GM19328 (cell line): ENCODE measurements around the gene NCKAP1.
A peak's percentile ranks its signal among the peaks of the same experiment; 100 is the strongest.
"Not testable (repeated sequence)": the region's sequence is repeated elsewhere in the genome, so short reads cannot be mapped to it uniquely, and the experiment has no call there.

ENCODE experiments used
- ATAC-seq: cut with Tn5 transposase; IDR thresholded peaks from one replicate; pipeline ENCODE4 v1.9.1; 2021; ENCODE audit warnings: mild to moderate bottlenecking, moderate library complexity; ENCODE audit not compliant: unreplicated experiment

NCKAP1 gene

DNA sequence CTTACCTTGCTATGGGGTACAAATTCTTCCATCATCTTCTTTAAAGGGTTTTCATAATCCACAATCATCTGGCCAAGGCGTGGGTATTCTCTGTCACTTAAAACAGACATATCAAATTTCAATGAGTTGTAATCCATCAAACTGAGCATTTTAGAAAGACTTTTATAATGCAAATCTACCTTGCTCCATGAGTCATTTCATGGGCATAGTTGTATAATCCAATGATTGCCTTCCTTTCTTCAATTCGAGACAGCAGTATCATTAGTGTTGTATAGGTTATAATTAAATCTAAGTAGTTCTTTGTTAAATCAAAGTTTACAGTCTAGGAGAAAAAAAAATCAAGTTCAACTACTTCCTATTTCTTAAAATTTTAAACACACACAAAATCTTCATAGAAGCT, 36.3 kb downstream of the NCKAP1 start:
- no peak for ATAC-seq

DNA sequence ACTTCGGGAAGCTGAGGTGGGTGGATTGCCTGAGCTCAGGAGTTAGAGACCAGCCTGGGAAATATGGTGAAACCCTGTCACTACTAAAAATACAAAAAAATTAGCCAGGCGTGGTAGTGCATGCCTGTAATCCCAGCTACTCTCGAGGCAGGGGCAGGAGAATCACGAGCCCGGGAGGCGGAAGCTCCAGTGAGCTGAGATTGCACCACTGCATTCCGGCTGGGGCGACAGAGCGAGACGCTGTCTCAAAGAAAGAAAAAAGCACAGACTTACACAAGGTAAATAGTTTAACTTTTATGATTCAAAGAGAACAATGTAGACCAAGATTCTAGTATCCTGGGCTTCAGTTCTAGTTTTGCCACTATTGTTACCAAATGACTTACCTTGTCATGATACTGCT, 37.4 kb downstream of the NCKAP1 start:
- ATAC-seq: no peak

DNA sequence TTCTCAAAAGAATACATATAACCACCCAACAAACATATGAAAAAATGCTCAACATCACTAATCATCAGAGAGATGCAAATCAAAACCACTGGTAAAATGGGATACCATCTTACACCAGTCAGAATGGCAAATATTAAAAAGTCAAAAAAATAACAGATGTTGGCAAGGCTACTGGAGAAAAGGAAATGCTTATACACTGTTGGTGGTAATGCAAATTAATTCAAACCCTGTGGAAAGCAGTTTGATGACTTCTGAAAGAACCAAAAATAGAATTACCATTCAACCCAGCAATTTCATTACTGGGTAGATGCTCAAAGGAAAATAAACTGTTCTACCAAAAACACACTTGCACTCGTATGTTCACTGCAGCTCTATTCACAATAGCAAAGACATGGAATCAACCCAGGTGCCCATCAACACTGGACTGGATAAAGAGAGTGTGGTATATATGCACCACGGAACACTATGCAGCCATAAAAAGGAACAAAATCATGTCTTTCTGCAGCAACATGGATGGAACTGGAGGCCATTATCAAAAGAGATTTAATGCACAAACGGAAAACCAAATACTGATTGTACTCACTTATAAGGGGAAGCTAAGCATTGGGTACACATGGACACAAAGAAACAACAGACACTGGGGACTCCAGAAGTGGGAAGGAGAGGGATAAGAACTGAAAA, 38.8 kb downstream of the NCKAP1 start:
- no peak for ATAC-seq

DNA sequence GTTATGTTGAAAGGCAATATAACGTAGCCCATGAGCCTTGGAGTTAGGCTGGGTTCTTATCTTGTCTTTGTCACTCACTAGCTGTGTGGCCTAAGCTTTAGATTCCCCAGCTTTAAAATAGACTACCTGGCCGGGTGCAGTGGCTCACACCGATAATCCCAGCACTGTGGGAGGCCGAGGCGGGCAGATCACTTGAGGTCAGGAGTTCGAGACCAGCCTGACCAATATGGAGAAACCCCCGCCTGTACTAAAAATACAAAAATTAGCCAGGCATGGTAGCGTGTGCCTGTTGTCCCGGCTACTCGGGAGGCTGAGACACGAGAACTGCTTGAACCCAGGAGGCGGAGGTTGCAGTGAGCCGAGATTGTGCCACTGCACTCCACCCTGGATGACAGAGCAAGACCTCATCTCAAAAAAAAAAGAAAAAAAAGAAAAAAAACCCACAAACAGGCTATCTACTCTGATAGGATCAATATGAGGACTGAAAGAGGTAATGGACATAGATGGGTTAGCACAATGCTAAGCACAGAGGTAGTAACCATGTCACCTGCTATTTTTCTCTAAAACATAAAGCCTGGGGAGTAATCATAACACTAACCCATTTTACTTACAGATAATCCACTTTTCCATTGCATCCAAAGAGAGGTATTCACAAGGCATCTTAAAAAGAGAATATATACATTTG, 43.9 kb downstream of the NCKAP1 start:
- no peak for ATAC-seq

DNA sequence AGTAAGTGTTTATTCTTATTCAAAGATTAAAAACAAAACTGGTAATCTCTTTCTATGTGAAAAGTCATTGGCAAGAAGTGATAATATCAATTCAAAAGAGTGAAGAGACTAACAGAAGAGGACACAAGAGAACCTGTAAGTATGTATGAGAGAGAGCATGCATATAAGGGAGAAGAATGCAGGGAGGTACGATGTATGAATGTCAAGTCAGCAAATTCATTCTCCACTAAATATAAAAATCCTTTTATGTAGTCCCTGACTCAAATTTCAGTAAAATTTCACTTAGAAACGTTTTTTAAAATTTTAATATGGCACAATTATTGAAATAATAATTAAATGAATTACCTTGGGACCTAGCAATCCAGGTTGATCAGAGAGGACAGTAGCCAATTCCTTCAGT, 55.3 kb downstream of the NCKAP1 start:
- ATAC-seq: no peak

DNA sequence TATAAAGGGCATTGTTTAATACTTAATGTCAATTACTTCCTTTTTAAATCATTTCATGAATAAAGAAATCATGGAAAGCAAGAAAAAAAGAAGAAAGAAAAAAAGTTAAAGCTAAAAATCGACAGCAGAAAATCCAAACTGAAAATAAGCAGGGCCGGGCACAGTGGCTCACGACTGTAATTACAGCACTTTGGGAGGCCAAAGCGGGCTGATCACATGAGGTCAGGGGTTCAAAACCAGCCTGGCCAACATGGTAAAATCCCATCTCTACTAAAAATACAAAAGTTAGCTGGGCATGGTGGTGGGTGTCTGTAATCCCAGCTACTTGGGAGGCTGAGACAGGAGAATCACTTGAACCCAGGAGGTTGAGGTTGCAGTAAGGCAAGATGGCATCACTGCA, 56.8 kb downstream of the NCKAP1 start:
- ATAC-seq: not testable (repeated sequence)

DNA sequence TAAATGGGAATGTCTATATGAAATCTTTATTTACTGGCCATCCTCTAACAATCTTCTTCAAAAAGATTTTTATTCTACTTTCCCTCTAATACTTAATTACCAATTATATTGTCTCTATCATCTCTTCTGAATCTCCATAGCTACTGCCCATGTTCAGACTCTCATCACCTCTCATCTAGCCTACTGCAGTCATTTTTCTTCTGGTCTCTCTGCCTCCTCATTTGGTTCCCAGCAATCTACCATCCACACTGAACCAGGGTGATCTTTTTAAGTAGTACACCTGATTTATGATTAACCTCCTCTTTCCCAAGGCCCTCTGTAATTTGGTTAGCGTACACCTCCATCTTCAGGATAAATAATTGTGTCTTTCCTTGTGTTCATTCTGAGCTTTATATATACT, 57.6 kb downstream of the NCKAP1 start:
- ATAC-seq: no peak

DNA sequence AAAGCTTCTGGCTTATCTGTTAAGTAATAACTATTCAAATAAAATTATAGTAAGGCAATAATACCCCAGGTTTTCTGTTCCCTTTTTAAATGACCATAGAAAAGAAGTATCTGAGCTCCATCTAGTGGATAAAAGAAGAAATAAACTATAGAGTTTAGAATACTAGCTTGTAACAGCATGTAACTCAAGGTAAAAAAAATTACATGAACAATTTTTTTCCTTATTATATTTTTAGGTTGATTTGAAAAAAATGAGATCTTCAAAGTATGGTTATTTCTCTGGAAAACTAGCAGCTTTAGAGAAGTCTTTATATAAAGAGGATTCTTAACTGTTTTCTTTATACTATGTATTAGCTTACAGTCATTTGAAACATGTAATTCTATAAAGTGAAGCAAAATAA, 58.1 kb downstream of the NCKAP1 start:
- ATAC-seq: peak; percentile 72

DNA sequence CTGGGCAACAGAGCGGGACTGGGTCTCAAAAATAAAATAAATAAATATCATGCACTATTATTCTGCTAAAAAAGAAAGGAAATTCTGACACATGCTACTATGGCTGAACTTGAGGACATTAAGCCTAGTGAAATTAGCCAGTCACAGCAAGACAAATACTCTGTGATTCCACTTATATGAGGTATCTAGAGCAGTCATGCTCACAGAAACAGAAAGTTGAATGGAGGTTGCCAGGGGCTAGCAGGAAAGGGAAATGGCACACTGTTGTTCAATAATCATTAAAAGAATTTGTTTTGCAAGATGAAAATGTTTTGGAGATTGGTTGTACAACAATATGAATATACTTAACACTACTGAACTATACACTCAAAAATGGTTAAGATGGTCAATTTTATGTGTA, 60.8 kb downstream of the NCKAP1 start:
- ATAC-seq: no peak

DNA sequence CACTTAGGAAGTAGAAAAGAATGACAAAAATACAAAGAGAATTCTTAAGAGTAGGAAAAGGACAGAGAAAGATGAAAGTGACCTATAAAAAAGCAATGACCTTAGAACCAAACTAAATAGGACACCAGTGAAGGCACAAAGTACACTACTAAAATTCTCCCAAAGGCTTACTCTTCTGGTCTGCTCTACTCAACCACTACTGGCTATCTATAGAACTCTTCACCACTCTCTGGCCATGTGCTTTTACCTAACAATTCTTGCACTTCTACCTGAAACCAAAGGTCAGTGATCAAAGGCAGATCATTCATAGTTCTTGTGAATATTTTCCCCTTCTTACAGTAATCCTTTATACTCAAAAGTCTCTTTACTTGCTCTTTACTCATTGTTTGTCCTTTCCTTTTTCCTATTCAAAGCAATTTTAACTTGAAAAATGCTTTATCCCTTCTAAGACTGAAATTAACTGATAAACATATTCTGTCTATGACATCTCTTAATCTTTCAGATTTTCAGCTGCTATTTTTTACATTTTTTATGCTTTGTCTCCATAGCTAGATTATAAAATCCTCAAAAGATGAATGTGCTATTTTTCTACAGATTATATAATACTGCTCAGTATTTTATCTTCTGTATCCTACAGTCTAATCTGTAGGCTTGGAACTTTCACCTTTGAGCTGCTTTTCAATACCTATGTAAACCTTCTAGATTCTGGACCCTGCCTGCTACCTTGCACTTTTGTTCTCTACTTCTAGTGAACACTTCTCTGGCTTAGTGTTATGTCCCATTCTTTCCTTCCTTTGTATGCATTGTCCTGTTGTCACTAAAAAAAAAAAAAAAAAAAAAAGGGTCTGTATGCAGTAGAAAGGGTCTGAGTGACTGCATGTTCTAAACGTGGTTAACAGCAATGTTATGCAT, 64.6 kb downstream of the NCKAP1 start:
- no peak for ATAC-seq

DNA sequence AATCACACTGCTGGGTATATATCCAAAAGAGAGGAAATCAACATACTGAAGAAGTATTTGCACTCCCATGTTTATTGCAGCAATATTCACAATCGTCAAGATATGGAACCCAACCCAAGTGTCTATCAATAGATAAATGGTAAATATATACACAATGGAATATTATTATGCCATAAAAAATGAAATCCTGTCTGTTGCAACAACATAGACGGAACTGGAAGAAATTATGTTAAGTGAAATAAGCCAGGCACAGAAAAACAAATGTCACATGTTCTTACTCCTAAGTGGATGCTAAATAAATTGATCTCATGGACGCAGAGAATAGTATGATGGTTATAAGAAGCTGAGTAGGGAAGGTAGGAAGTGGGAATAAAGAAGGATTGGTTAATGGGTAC, 65.7 kb downstream of the NCKAP1 start:
- no peak for ATAC-seq

DNA sequence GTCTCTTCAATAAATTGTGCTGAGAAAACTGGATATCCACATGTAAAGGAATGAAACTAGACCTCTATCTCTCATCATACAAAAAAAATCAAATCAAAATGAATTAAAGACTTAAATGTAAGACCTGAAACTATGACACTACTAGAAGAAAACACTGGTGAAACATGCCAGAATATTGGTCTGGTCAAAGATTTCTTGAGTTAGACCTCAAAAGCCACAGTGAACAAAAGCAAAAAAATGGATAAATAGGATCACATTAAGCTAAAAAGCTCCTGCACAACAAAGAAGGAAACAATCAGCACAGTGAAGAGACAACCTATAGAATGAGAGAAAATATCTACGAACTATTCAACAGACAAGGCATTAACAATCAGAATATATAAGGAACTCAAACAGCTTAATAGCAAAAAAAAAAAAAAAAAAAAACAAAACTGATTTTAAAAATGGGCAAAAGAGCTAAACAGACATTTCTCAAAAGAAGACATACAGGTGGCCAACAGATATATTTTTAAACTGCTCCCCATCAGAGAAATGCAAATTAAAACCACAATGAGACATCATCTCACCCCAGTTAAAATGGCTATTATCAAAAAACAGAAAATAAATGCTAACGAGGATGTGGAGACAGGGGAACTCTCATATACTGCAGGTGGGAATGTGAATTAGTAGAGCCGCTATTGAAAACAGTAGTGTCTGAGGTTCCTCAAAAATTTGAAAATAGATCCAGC, 66.3 kb downstream of the NCKAP1 start:
- peak; percentile 64 for ATAC-seq

DNA sequence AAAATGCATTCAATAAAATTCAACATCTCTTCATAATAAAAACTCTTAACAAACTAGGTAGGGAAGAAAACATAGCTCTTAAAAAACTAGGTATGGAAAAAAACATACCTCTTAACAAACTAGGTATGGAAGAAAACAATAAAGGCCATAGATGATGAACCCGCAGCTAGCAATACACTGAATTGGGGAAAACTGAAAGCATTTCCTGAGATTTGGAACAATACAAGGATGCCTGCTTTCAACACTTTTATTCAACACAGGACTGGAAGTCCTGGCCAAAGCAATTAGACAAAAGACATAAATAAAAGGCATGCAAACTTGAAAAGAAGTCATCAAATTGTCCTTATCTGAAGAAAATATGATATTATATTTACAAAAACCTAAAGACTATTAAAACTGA, 67.8 kb downstream of the NCKAP1 start:
- ATAC-seq: no peak

DNA sequence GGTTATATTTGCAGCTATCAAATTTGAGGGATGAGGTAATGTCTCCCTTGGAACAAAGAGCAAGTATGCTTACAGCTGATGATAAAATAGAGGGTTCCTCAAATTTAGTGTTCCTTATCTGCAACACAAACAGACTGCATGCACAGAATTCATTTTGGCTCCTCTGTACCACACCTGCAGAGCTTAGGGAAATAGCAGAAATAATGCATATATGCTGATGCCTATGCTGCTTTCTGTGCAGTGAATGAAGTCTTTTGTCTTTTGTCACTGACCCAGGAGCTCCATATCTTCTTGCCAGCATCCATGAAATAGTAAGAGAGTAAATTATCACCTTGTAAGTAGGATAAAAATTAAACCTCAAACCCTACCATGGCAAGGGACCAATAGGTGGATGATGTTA, 69.8 kb downstream of the NCKAP1 start:
- no peak for ATAC-seq

DNA sequence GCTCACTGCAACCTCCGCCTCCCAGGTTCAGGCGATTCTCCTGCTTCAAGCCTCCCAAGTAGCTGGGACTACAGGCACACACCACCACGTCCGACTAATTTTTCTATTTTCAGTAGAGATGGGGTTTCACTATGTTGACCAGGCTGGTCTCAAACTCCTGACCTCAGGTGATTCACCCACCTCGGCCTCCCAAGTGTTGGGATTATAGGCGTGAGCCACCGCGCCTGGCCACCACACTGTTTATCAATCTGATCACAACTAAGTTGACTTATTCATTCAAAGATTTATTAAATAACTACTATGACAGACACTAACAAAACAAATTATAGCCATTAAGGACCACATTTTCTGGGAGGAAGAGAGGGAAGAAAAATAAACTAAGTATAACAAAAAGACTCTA, 71.9 kb downstream of the NCKAP1 start:
- not testable (repeated sequence) for ATAC-seq

DNA sequence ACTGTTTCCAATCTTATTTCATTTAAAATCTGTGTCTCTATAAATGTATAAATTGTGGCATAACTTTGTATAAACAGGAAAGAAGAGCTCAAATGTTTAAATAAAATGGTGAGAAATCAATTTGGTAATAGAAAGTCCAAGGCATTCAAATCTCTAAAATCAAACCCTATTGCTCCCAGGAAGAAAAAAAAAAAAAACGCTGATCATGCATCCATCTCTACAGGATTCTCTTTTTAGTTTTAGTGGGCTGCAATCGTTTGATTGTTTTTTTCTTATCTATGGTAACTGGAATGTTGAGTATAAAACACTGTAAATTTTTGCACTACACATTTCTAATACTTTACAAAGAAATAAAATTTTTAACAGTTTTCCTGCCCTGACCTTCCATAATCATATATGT, 75.6 kb downstream of the NCKAP1 start:
- no peak for ATAC-seq

DNA sequence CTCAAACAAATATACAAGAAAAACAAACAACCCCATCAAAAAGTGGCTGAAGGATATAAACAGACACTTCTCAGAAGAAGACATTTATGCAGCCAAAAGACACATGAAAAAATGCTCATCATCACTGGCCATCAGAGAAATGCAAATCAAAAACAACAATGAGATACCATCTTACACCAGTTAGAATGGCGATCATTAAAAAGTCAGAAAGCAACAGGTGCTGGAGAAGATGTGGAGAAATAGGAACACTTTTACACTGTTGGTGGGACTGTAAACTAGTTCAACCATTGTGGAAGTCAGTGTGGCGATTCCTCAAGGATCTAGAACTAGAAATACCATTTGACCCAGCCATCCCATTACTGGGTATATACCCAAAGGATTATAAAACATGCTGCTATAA, 77.4 kb downstream of the NCKAP1 start:
- ATAC-seq: not testable (repeated sequence)

DNA sequence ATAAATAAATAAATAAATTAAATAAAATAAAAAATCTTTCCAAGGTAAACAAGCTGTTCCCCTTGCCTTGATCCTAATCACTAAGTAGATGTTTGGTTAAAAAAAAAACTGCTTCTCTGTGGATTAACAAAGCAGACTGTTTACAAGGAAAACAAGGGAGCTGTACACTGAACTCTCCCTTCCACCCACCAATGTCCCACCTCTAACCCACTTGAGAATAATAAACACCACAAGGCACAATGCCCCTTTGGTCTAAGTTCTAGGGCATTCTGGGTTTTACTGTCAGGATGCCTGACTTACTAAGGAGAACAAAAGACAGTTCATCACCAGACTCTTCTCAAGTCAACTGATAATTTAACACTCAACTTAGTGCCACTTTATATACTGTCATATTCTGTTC, 83.5 kb downstream of the NCKAP1 start:
- ATAC-seq: no peak

DNA sequence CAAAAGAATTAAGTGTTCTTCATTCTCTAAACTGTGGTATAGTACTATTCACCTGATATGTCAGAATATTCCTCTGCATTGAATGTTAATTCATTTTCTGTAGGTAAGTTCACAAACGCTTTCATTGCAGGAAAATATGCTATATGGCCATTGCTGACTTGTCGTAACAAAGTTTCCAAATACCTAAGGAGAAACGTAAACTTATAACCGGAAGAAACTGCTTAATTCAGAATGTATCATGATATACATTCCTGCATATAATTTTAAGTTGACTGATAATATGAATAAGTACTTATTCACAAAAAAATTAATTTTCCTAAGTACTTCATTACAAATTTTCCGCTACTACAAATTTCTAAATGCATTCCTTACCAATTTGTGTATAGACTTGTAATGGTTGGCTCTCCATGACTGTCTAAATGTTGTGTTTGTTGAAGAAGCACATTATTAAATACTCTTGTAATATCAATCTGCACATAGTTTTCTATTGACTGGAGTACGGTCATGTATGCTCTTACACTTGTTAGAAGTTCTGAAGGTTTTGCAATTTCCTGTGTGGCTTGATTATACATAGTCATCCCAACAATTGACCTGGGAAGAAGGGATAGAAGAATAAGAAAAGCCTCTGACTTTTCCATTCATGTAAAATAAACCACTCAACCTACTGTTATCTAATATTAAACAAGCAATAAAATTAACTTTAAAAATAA, 85.4 kb downstream of the NCKAP1 start:
- no peak for ATAC-seq

DNA sequence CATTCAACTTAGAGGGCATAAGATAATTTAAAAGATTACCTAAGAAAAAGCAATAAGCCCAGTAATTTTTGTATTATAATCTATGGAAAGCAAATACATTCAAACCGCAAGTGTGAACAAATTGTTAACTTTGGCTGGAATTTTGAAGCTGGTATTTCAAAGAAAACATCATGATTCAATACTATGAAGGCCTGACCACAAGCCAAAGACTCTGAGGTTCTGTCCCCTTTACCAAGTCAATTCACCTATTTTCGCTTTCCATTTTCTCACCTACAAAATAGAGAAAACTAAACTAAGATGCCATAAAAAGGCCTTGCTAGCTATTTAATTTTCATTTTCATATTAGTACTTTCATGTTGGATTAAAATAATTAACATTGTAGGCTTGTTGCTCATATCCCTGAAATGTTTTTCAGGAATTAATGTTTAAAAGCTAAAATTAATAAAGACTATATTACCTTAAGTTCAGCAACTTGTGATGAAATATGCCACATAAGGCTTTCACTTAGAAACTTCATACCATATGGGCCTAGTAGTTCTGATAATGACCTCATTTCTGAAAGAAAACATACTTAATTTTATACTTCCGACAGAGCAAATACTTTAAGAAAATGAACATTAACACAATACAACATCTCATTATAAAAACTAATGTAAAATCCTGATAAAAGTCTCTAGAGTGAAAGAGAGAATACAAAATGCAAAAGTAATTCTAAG, 86.2 kb downstream of the NCKAP1 start:
- no peak for ATAC-seq
